ENCODE data around the gene HTR3C.

GRCh38 chr3:184096811-184097383 lies 44.0 kb downstream of the HTR3C start, which contains the start of gene HTR3E:
- no peak for TF ChIP-seq YY1 (IDR thresholded peaks at IDR 0.05; ENCODE audit: insufficient read depth, insufficient read length)
- TF ChIP-seq SUZ12 (IDR thresholded peaks at IDR 0.05; ENCODE audit: extremely low read depth, insufficient read depth, insufficient read length), result no peak

Data from NT2/D1 (cell line).